NCI-H2171 treated with DMSO at 0.1 percent for 48 hours (cell line): ENCODE data around the gene CCDC12.

Experiments
- DNase-seq: peaks from one replicate; lab custom pipeline; 2025; lab: John Stamatoyannopoulos, UW

CCDC12 gene

DNA sequence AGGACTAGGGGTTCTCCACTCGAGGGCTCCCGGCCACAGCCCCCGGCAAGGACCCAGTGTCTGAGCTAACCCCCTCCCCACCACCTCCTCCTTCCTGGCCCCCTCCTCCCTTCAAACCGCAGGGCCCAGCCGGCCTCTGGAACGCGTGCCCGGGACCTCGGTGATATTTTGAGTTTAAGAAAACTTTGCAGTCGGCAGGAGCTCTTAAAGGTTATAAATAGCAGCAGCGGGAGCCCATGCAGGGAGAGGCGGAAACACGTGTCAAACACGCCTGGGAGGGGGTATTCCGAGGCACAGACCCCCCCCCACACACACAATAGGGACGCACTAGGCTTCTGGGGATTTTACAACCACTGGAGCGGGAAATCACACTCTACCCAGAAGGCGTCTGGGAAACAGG, 102.1 kb downstream of the CCDC12 start:
- DNase-seq: no peak

DNA sequence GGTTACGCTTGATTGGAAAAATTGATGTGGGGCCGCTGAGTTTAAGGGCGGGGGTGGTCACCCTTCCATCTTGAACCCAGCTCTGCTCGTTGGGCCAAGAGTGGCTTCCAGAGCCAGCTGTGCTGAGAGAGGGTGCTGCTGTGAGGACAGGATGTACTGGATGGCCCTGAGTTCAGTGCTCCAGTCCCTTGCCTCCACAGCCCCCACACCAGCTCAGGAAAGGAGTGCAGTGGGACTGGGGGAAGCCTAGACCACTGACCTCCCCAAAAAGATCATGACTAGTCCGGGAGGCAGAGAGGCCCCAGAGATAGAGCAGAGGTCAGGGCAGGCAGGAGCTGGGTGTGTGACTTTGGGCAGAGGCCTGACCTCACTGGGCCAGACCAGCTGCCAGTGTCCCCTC, 103.0 kb downstream of the CCDC12 start:
- no peak for DNase-seq
